Heart left ventricle (tissue), 13 donors: Measurements from ENCODE around the gene GDF10.

Source experiments
- CTCF ChIP-seq, 12 donors: fragments of 200-600 bp; sonication (generic) in 4 of 12; IDR thresholded peaks; one replicate each; pipeline versions ENCODE4 v1.5.0 to v1.8.0; 2018 to 2022; ENCODE audit warnings: antibody characterized with exemption in 12 of 12, mild to moderate bottlenecking in 5 of 12
- POLR2A ChIP-seq, 2 donors: fragments of 450-650 bp; IDR thresholded peaks; one replicate each; pipeline ENCODE4 v1.6.1; 2017; ENCODE audit warnings: antibody characterized with exemption in 2 of 2, mild to moderate bottlenecking in 2 of 2, moderate library complexity in 2 of 2
- donor health status: ischemic (EF 13 %, LVEDD 7.1; RV severe dilation, severe dysfunction).
- donor health status: DM: no; HTN: yes; CAD: no.
- donor health status: DM: no; HTN: no; CAD: no.
- donor health status: ischemic (EF 25% LVEDD 6.9; RV normal size, moderate dysfunction).
- donor health status: ischemic (EF 25% LVEDD 5.7; RV mildly dilated, moderate dysfunction).
- donor health status: ischemic (EF 35%, LVEDD 5.7; RV mildly dilated, moderate dysfunction).
- donor health status: nonischemic (EF 11% LVEDD 7.7; RV severe dilation, severe dysfunction).
- donor health status: DM: yes; HTN: yes; CAD: no.
- donor health status: PGD.
- donor health status: ischemic (EF 29% LVEDD 5.4; RV normal size, mild dysfunction).
- donor health status: nonischemic (EF 23%, LVEDD 6.1; RV moderate dilation, normal function).

GRCh38 chr10:47339759-47340607 is 40.0 kb downstream of the GDF10 start:
- TF ChIP-seq CTCF (IDR thresholded peaks at IDR 0.05) (no peak), POLR2A (IDR thresholded peaks at IDR 0.05) (no peak)
